GM21786 (cell line): ENCODE results near the gene NHLH2.
A peak's percentile ranks its signal among the peaks of the same experiment; 100 is the strongest.

Experiments
- ATAC-seq: cut with Tn5 transposase; IDR thresholded peaks from one replicate; pipeline ENCODE4 v1.9.1; 2021; ENCODE audit not compliant: unreplicated experiment

NHLH2 gene

GRCh38 chr1:115838431-115839028 lies 2.4 kb downstream of the NHLH2 start:
- ATAC-seq: no peak

- no peak for ATAC-seq
Measured at GRCh38 chr1:115837740-115838421, 3.0 kb downstream of the NHLH2 start.

- no peak for ATAC-seq
Measured at GRCh38 chr1:115837341-115837739, 3.6 kb downstream of the NHLH2 start.

DNA sequence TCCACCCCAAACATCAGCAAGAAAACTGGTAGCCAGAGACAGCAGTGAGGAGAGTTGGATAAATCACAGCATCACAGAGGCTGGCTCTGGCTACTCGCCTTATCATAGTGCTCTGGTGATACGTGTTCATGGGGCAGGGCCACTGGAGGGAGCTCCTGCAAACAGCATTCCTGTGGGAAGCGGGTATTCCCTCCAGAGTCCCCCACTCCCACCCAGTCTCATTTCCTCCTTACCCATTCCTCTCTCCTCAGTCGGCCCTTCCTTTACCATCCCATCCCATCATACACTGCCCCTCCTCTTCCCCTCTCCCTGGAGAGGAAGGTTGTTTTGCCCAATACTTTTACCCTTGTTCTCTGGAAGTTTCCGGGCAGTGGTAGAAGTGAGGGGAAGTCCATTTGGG lies 7.1 kb downstream of the NHLH2 start:
- ATAC-seq: no peak

DNA sequence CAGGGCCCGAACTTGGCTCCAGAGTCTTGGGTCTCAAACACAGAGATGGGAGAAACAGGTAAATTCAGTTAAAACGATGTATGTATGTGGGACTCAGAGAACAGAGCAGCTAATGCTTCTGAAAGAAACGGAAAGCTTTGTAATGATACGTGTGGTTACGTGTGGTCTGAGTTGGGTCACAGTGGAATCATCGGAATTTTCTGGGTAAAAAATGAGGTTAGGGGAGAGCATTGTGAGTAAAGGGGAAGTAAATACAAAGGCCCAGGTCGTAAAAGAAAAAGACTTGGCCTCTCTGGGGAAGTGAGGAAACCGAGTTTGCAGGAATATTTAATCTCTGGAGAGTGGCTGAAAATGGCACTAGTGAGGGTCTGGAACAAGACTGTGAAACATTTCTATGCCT lies 8.3 kb downstream of the NHLH2 start:
- no peak for ATAC-seq

DNA sequence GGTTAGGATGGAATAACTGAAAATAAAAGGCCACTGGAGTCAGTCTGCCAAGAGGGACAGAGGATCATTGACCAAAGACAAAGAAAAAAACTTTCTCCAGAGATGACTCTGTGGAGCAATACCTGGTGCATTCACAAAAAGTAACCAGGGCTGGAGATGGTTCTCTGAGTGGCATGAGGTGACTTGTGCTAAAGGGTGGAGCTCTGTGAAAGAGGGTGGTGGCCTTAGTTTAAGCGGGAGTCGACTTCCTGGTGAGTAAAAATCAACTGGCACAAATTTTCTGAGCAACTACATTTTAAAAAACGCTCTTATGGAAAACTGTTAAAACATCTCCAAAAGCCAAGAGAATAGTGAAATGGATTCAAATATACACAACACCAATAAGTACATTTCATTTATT lies 10.0 kb downstream of the NHLH2 start:
- no peak for ATAC-seq

- no peak for ATAC-seq
Measured at GRCh38 chr1:115829947-115830346, 11.0 kb downstream of the NHLH2 start.

DNA sequence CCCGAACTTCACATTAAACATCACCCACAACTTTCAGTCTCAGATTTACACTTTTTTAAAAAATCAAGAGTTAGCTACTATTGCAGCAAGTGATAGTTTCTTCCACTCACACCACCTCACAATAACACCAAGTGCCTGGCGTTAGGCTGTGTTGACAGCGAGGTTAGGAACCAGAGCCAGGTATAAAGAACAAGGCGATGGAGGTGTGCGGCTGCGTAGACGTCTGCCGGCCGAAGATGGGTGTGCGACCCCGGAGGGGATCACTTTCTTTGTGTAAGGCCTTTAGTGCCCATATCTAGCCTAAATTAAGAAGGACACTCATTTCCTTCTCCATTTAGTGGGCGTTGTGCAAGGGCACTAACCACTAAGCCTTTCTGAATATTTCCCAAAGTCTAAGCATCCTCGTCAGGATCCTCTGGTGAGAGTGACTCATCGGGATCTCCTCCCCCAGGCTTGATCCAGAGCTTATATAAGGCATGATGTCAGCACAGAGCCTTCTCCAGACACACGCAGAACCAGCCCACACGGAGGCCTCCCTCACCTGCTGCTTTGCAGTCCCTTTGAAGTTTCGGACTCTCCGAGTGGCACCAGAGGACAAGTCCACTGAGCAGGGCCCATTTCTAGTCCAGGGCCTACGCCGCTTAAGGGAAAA lies 11.8 kb downstream of the NHLH2 start:
- no peak for ATAC-seq

- ATAC-seq: no peak
Measured at GRCh38 chr1:115828101-115829022, 12.6 kb downstream of the NHLH2 start.

DNA sequence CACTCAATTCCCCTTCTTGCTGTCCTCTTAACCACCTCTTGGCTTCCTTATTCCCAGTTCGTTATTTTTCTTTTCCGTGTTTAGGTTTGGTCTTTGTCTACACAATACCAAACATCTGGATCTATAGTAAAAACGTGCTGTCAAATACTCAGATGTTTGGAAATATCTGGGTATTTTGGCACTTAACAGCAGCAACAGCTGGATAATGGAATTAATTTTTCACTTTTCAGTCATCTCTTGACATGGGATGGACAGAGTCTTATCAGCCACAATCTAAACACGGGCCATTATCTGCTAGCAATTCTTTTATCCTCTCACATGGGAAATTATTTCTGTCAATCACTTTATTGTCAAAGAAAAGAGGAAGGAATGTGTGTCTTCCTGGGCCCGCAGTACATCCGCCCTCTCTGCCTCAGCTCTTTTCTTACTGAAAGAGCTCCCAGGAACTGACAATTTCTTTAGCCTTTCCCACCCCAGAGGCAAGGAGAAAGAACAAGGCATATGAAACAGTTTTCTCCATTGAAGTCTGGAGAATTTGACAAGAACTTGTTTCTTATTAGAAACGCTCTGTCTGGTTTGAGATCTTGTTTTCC lies 13.4 kb downstream of the NHLH2 start:
- no peak for ATAC-seq

DNA sequence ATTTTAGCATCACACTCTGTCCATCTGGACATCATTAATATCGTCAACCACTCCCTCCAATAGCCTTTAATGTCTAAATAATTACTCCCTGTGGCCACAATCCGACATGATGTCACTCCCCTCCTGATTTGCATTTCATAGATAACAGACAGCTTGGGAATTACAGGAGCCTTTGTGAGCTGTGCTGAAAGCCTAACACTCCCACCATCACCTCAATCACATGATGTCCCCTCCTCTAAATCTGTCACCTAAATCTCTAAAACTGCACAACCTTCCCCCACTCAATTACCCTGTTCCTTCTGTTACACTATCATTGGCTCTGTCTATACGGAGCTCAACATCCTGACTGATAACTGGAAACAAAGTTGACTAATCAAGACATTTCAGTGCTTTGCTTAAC lies 14.3 kb downstream of the NHLH2 start:
- no peak for ATAC-seq

DNA sequence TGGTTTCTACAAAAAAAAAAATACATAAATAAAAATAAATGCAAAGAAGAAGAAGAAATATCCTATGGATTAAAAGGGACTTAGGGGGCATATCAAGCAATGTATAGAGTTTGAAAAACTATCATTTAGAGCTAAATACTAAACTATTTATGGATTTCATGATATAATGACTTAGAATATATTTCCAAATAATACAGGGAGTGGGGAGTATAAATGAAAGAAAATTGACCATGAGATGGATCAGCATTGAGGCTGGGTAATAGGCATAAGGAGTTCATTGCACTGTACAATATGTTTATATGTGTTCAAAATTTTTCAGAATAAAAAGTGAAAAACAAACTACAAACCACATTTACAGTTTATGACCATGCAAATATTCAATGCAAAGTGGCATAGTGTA lies 18.8 kb downstream of the NHLH2 start:
- ATAC-seq: no peak

GRCh38 chr1:115815694-115816093 lies 25.2 kb downstream of the NHLH2 start:
- no peak for ATAC-seq

GRCh38 chr1:115814685-115815398 lies 26.1 kb downstream of the NHLH2 start:
- no peak for ATAC-seq

- no peak for ATAC-seq
Measured at GRCh38 chr1:115813727-115814126, 27.2 kb downstream of the NHLH2 start.

DNA sequence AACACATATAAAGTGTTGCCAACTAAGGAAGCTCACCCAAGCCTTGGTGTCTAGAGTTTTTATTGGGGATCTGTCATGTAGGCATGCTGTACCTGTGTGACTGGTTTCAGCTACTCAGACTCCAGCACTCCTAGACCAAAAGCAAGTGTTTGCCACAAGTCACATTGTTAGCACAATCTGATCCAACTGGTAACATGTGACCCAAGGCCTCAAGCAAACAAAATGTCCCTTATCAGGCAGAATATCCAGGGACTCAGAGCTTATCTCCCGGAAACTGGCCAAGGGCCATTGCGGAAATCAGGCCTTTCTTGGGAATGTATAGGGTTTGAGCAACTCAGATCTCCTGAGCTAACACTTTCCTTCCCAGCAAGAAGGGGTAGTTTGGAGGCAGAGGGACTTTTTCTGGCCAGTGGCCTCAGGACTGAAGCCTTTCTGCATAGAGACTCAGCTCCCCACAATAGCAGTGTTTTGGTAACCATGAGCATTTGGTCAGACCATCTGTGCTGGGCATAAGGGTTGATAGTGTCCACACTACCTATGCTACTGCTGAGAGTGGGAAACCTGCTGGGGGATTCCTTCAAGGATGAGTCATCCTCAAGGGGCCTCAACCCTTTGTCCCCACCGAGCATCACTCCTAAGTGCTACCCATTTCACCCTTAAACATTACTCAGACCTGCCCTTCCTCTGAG lies 29.6 kb downstream of the NHLH2 start:
- ATAC-seq: no peak

DNA sequence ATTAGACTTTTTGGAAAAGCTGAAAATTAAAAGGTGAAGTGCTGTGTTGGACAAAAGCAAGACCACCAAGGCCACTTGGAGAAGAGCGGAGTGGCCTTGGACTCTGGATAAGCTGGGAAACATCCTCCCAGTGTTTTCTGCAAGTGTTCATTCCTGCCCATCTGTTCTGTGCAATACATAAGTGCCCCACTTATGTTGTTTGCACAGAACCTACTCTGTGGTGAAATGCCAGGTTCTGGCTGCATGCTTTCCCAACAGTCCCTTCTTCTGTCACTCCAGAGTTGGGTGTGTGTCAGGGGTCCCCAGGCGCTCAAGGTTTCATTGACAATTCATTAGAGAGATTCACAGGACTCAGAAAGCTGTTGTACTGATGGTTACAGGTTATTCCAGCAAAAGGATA lies 30.3 kb downstream of the NHLH2 start:
- no peak for ATAC-seq

DNA sequence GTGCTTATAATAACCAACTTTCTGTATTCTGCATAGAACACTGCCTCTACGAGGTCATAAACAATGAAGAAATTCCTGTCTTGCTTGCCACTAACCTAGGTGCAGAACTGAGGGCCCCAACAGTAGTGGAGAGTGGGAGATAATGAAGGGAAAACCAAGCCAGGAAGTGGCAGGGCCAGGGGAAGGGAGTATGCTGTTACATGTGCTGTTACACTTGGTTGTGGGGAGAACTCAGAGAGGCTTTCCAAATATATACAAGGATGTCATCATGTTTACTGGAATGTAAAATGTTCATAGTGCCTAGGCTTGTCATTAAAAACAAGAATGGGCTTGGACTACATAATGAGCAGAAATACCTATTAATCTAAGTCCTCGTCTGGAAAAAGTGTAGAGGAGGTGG lies 31.1 kb downstream of the NHLH2 start:
- no peak for ATAC-seq

DNA sequence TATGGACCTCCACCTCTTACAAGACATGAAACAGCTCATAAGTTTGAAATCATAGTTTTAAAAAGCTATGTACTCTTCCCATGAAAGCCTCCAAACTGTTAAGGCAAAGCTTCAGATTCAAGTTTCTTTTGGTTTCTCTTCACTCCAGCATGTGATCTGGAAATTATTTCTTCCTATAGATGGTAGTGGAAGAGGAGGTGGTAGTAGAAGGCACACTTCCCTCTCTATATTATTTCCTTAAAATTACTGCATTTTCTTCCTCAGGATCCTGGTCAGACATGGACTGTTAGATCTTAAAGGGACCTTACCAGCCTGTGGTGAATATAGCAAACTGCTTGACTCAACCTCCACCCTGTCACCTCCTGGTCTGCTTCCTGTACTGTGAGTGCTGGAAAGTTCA lies 31.9 kb downstream of the NHLH2 start:
- no peak for ATAC-seq

- peak; percentile 74 for ATAC-seq
Measured at GRCh38 chr1:115807723-115808122, 33.2 kb downstream of the NHLH2 start.
